Prostate gland (tissue), 2 donors: Measurements from ENCODE around the gene VPS26B. TPM values are rescaled to one million over a fixed set of nuclear protein-coding genes. Genes with fewer than 3 reads are reported as not detected.

Experiments used
- DNase-seq: peaks from one replicate; pipeline ENCODE4 v3.0.0-alpha.2; 2019; ENCODE audit warnings: low spot score
- H3K27ac ChIP-seq, 2 donors: fragments of 200-600 bp; sonication (generic); 2 replicates each; pipeline ENCODE4 v1.5.1; 2017 to 2019
- H3K27me3 ChIP-seq: fragments of 200-600 bp; sonication (generic); replicated peaks from 2 replicates; pipeline ENCODE4 v1.5.1; 2019; ENCODE audit not compliant: insufficient read depth
- H3K36me3 ChIP-seq, 2 donors: fragments of 200-600 bp; sonication (generic); 1 replicate in 1 of 2; 2 replicates in 1 of 2; pipeline versions ENCODE4 v1.5.1 to v1.8.1; 2017 to 2019
- H3K4me1 ChIP-seq: fragments of 200-600 bp; sonication (generic); replicated peaks from 2 replicates; pipeline ENCODE4 v1.5.1; 2019
- H3K4me3 ChIP-seq, 2 donors: fragments of 200-600 bp; sonication (generic); 2 replicates each; pipeline ENCODE4 v1.5.1; 2017 to 2019
- H3K9me3 ChIP-seq: fragments of 200-600 bp; sonication (generic); 2 replicates; pipeline ENCODE4 v1.5.1; 2017
- CTCF ChIP-seq, 4 experiments: fragments of 200-600 bp in 2 of 4; fragments of 450-650 bp in 2 of 4; sonication (generic) in 2 of 4; IDR thresholded peaks; 1 replicate in 3 of 4; 2 replicates in 1 of 4; pipeline ENCODE4 v1.5.1; 2016 to 2019; ENCODE audit warnings: antibody characterized with exemption in 4 of 4, mild to moderate bottlenecking in 2 of 4, moderate library complexity in 2 of 4
- POLR2A ChIP-seq: fragments of 450-650 bp; IDR thresholded peaks from one replicate; pipeline ENCODE4 v1.6.1; 2016; ENCODE audit warnings: antibody characterized with exemption, mild to moderate bottlenecking
- POLR2AphosphoS5 ChIP-seq: sonication (generic); formaldehyde crosslinking; IDR thresholded peaks from one replicate; pipeline ENCODE4 v1.6.1; 2017; ENCODE audit warnings: antibody characterized with exemption
- WGBS: methylation state at CpG from one replicate; pipeline ENCODE4 v1.1.5; 2018; 5-methylcytosine and 5-hydroxymethylcytosine counted together
- intact Hi-C: fragments of 100-400 bp; cut with DNase I; formaldehyde crosslinking; loops from one replicate; pipeline ENCODE4 v1.14.2; 2022
- total RNA-seq, 2 donors: library from RNA; depleted of rRNA; stranded (reverse); fragments of >200 nt; gene quantifications; one replicate each; pipeline ENCODE4 v1.1.0, GENCODE V29; 2016

VPS26B gene
- total RNA-seq, 2 donors from 2014 or later, result 67.6 to 80.8 TPM

DNA sequence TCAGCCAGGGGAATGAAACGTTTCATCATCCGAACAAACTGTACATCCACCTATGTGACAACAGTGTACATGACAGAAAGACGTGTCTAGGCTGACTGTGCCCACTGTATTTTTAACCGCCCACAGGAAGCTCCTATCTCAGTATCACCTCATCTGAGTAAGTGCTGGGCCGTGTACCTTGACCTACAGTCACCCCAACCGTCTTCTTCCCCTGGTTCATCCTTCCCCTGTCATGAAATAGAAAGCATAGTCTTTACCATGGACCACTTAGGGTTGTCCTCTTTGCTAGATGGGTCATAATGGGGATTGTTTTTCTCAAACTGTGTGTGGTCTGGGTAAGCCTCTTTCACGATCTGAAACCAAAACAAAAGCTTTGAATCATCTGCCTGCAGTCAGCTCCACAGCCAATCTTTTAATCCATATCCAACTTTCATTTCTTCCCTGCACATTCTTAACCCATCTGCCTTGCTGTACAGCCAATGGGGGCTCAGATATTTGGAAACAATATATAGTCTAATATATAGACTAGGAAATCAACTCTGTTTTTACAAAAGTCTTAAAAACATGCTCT lies 24.5 kb downstream of the VPS26B start:
- intact Hi-C loops, result no loop called here
- H3K27me3 ChIP-seq, result no peaks in the 10 kb centered on the region
- WGBS, result 67% methylated on average over 7 of the region's 7 CpGs
- H3K27ac ChIP-seq, result no peak overlapping the region
- no peaks in the 10 kb centered on the region for H3K9me3 ChIP-seq
- H3K36me3 ChIP-seq, result peaks cover 0 to 4% of the 10 kb centered on the region in 2 donors
- TF ChIP-seq POLR2AphosphoS5 (no peak), POLR2A (no peak), CTCF (IDR thresholded peaks at IDR 0.05) (no peak)
- no peaks in the 10 kb centered on the region for H3K4me1 ChIP-seq
- DNase-seq, result no peak
- no peak overlapping the region for H3K4me3 ChIP-seq

DNA sequence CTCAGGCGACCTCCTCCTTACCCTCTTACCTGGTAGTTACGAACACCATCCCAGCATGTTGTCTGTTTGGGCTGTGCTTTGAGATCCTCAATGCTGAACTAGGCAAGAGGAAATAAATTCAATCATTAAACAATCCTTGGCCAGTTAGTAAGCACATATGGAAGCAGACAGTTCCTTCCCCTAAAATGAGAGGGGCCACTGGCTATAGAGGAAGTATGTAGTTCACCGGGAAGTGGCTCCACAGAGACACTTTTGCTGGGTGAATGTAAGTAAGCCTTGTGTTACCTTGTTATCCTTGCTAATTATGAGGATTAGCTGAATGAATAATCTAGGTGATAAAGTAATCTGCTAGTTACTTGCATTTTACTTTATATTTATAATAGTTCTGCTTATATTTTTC lies 25.8 kb downstream of the VPS26B start:
- WGBS, result 93% methylated on average over 3 of the region's 3 CpGs
- DNase-seq, result no peak
- intact Hi-C loops, result loop anchor here (5.0 kb wide), 1 partner anchor 323 kb away; no protein-coding TSS in a partner anchor
- no peak for TF ChIP-seq POLR2AphosphoS5
- no peak for TF ChIP-seq CTCF (IDR thresholded peaks at IDR 0.05)
- no peak for TF ChIP-seq POLR2A
- Histone ChIP-seq H3K4me1 (peaks cover 2% of the 10 kb centered on the region), H3K27me3 (no peaks in the 10 kb centered on the region), H3K27ac (no peak overlapping the region), H3K36me3 (peaks cover 0 to 4% of the 10 kb centered on the region in 2 donors), H3K4me3 (no peak overlapping the region), H3K9me3 (no peaks in the 10 kb centered on the region)

GRCh38 chr11:134250675-134251074 lies 26.2 kb downstream of the VPS26B start:
- Histone ChIP-seq H3K9me3 (no peaks in the 10 kb centered on the region), H3K27ac (no peak overlapping the region), H3K4me1 (peaks cover 2% of the 10 kb centered on the region), H3K4me3 (no peak overlapping the region), H3K36me3 (peaks cover 0 to 4% of the 10 kb centered on the region in 2 donors), H3K27me3 (no peaks in the 10 kb centered on the region)
- intact Hi-C loops, result loop anchor here (5.0 kb wide), 1 partner anchor 323 kb away; no protein-coding TSS in a partner anchor
- TF ChIP-seq POLR2AphosphoS5 (no peak), POLR2A (no peak), CTCF (IDR thresholded peaks at IDR 0.05) (no peak)
- WGBS, result 95% methylated on average over 2 of the region's 2 CpGs
- no peak for DNase-seq

DNA sequence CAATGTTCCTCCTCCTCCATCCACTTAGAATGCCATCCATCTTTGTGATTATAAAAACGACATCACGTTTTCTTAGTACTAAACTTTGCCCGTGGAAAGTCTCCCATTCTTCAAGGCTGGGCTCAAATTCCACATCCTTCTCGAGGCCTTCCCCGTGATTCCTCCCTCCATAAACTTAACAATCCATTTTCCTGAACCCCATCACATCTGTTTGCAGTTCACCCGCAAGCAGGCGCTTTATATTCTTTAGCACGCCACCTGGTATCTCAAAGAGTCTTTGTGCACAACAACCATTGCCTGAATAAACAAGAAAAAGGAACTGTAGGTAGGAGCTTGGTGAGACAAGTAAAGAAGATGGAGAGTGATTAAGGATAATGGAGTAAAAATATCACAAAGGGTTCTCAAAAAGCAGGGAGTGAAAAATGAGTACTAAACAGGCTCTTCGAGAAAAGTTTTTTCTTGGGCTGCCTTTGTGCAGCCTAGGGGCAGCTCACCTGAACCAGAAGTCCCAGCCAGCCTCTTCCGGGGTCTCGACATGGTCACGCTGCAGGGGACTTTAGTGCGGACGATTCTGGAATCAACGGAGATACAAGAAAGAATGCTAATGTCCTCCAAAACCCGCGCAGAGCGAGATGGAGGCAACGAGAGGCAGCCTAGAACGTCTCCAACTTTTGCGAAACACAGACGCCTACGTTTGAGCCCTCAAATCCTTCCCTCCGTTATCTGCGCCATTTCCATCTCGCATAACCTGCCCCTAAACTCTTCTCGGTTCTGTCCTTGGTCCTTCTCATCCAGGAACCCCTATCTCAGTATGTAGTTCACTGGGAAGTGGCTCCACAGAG lies 28.1 kb downstream of the VPS26B start:
- no peak for DNase-seq
- peak overlapping the region; percentile 51 to 78 for H3K27ac ChIP-seq
- H3K4me1 ChIP-seq, result peaks cover 2% of the 10 kb centered on the region
- peak overlapping the region; percentile 88 to 89 for H3K4me3 ChIP-seq
- H3K9me3 ChIP-seq, result no peaks in the 10 kb centered on the region
- no peaks in the 10 kb centered on the region for H3K27me3 ChIP-seq
- H3K36me3 ChIP-seq, result peaks cover 0 to 4% of the 10 kb centered on the region in 2 donors
- no peak for TF ChIP-seq POLR2A
- no peak for TF ChIP-seq CTCF (IDR thresholded peaks at IDR 0.05)
- no peak for TF ChIP-seq POLR2AphosphoS5
- 1% methylated on average over 27 of the region's 27 CpGs for WGBS
- intact Hi-C loops, result loop anchor here (5.0 kb wide), 1 partner anchor 325 kb away; no protein-coding TSS in a partner anchor
